ENCODE measurements around the gene STX16. TPM values are rescaled to one million over a fixed set of nuclear protein-coding genes. Genes with fewer than 3 reads are reported as not detected.
A peak's percentile ranks its signal among the peaks of the same experiment; 100 is the strongest.

Gene STX16, protein sequence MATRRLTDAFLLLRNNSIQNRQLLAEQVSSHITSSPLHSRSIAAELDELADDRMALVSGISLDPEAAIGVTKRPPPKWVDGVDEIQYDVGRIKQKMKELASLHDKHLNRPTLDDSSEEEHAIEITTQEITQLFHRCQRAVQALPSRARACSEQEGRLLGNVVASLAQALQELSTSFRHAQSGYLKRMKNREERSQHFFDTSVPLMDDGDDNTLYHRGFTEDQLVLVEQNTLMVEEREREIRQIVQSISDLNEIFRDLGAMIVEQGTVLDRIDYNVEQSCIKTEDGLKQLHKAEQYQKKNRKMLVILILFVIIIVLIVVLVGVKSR
- polyA plus RNA-seq (ENCODE audit: low read depth in 6 of 6): 10 to 100 TPM; 15.7 to 35.7 (median 20.8) TPM

DNA sequence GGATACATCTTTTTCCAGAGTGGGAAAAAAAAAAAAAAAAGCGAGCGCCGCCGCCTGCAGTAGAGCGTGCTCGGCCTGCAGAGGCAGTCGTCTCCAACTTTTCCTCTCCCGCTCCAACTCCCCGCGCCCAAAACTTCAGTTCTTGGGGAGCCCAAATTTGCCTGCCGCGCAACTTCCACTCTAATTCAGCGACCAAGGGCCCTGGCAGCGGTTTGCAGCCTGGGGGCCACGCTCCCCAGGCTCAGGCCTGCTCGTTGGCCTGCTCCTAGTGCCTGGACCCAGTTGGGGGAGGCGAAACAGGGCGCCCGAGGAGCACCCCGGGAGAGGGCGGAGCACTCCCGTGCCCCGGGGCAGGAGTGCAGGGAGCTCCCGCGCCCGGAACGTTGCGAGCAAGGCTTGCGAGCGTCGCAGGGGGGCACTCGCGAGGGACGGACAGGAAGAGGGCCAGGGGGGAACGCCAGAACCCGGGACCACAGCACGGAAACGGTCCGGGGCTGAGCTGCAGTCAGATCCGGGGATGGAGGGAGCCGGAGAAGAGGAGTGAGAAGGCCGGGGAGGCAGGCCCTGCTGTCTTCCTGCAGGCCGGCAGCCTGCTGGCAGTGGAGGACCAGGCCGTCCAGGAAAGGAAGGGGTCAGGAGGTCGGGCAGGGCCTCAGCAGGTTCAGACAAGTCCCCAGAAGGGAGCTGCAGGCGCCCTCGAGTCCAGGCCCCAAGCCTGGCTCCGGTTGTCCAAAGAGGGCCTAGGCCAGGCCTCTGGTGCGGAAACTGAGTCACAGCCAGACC lies at the start of gene STX16:
Gene STX16, plus strand, starts transcription at position 508 of the 783 bp plus-strand sequence. CDS start 724 bp downstream, outside the sequence.
- Mint-ChIP-seq H3K27me3 (peaks cover 0 to 7% (median 0%) of the 10 kb centered on the region in 3 donors), H3K9me3 (no peaks in the 10 kb centered on the region), H3K4me3 (peak within 1 kb of the TSS; percentile 89 to 99 (median 98)), H3K27ac (peak within 1 kb of the TSS; percentile 95 to 99 (median 98)), H3K36me3 (no peaks in the 10 kb centered on the region), H3K4me1 (peaks cover 22 to 24% (median 23%) of the 10 kb centered on the region in 3 donors)
- ATAC-seq (ENCODE audit: low read depth in 2 of 2) (peak; percentile 66 to 69), DNase-seq (peak; percentile 71)

- Mint-ChIP-seq H3K27ac (no peak overlapping the region), H3K9me3 (peaks cover 0 to 6% (median 0%) of the 10 kb centered on the region in 7 donors), H3K4me1 (no peaks in the 10 kb centered on the region), H3K36me3 (no peaks in the 10 kb centered on the region), H3K4me3 (no peak overlapping the region), H3K27me3 (peaks cover 12 to 17% (median 16%) of the 10 kb centered on the region in 3 donors)
- DNase-seq (no peak), ATAC-seq (ENCODE audit: low read depth in 2 of 2) (no peak)
These were observed 49.0 kb upstream of the STX16 start for GRCh38 chr20:58602124-58602523.

DNA sequence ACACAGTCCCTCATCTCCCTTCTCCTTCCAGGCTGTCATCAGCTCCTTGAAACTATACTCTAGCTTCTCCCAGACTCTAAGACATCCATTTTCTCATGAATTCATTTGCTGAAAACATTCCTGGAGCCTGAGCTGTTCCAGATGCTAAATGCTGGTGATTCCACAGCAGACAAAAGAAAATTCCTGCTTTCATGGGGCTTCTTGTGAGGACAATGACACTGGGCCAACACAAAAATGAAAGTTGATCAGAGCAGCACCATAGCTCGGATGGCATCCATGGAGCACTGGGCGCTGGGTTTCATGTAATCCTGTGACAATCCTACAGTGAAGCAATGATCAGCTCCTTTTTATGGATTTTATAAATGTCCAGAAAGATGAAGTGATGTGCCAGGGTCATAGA lies 47.4 kb upstream of the STX16 start:
- DNase-seq (no peak), ATAC-seq (ENCODE audit: low read depth in 2 of 2) (no peak)
- no peaks in the 10 kb centered on the region for H3K4me1 Mint-ChIP-seq
- H3K9me3 Mint-ChIP-seq: peaks cover 0 to 6% (median 0%) of the 10 kb centered on the region in 7 donors
- peaks cover 10 to 21% (median 14%) of the 10 kb centered on the region in 3 donors for H3K27me3 Mint-ChIP-seq
- peak overlapping the region in 1 of 6 donors; percentile 26 for H3K27ac Mint-ChIP-seq
- no peak overlapping the region for H3K4me3 Mint-ChIP-seq
- no peaks in the 10 kb centered on the region for H3K36me3 Mint-ChIP-seq

DNA sequence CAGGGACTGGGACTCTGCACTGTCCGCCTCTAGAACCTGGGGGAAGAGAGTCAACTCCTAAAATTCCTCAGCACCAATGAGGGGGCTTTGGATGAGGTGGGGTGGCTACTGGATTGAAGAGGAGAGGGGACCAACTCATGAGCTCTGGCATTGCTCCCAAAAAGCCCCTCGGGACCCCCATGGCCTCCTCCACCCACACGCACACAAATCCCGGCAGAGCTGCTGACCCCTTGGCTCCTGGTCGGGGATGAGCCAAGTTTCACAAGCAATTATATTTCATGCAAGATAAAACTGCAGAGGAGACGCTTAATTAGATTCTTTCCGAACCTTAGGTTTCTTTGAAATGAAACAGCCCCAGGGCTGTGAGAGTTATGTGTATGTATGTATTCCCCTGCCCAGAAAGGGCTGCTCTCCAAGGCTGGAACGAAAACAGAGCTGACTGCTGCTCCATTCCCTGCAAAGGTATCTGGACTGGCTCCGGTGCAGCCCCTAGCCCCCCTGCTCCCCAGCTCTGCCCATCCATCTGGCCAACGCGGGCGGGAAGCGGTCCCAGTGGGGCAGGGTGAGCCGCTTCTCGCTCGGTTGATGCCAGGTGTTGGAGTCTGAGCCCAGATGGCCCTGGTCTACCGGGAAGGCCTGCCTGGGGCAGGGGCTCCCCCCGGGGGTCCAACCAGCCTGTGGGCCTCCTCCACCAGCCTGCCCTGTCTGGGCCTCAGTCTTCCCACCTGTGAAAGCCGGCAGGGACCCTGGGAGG lies 46.8 kb upstream of the STX16 start:
- no peak for DNase-seq
- Mint-ChIP-seq H3K4me1 (no peaks in the 10 kb centered on the region), H3K27ac (no peak overlapping the region), H3K9me3 (peaks cover 0 to 6% (median 0%) of the 10 kb centered on the region in 7 donors), H3K36me3 (no peaks in the 10 kb centered on the region), H3K27me3 (peaks cover 8 to 15% (median 13%) of the 10 kb centered on the region in 3 donors), H3K4me3 (no peak overlapping the region)
- no peak for ATAC-seq (ENCODE audit: low read depth in 2 of 2)

GRCh38 chr20:58605292-58606065 lies 45.6 kb upstream of the STX16 start:
- peaks cover 8 to 17% (median 11%) of the 10 kb centered on the region in 3 donors for H3K27me3 Mint-ChIP-seq
- H3K36me3 Mint-ChIP-seq: no peaks in the 10 kb centered on the region
- H3K27ac Mint-ChIP-seq: no peak overlapping the region

DNA sequence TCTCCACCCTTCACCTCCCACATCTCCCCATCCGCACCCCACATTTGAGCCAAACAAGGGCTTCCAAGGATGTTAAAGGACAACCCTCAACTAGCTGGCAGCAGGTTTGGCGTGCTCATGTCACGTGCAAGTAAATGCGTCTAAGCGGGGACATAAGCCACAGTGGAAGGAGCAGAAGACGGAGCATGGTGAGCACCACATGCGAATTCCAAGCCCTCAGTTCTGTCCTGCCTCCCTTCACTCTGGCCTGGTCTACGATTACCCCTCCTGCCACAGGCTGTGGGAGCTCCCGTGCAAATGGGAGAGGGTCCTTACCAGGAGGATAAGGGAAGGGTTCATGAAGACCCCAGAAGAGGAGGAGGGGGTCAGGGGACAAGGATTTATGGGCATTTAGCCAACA lies 44.9 kb upstream of the STX16 start:
- H3K27me3 Mint-ChIP-seq: peaks cover 4 to 23% (median 18%) of the 10 kb centered on the region in 3 donors
- H3K36me3 Mint-ChIP-seq: no peaks in the 10 kb centered on the region
- H3K4me3 Mint-ChIP-seq: no peak overlapping the region
- ATAC-seq (ENCODE audit: low read depth in 2 of 2) (no peak), DNase-seq (no peak)
- H3K9me3 Mint-ChIP-seq: peaks cover 0 to 6% (median 0%) of the 10 kb centered on the region in 7 donors
- H3K27ac Mint-ChIP-seq: no peak overlapping the region
- H3K4me1 Mint-ChIP-seq: no peaks in the 10 kb centered on the region

More at GRCh38 chr20:58605292-58606065, 45.6 kb upstream of the STX16 start:
- no peak overlapping the region for H3K4me3 Mint-ChIP-seq
- DNase-seq (no peak), ATAC-seq (ENCODE audit: low read depth in 2 of 2) (no peak)
- no peaks in the 10 kb centered on the region for H3K4me1 Mint-ChIP-seq
- H3K9me3 Mint-ChIP-seq: peaks cover 0 to 6% (median 0%) of the 10 kb centered on the region in 7 donors

DNA sequence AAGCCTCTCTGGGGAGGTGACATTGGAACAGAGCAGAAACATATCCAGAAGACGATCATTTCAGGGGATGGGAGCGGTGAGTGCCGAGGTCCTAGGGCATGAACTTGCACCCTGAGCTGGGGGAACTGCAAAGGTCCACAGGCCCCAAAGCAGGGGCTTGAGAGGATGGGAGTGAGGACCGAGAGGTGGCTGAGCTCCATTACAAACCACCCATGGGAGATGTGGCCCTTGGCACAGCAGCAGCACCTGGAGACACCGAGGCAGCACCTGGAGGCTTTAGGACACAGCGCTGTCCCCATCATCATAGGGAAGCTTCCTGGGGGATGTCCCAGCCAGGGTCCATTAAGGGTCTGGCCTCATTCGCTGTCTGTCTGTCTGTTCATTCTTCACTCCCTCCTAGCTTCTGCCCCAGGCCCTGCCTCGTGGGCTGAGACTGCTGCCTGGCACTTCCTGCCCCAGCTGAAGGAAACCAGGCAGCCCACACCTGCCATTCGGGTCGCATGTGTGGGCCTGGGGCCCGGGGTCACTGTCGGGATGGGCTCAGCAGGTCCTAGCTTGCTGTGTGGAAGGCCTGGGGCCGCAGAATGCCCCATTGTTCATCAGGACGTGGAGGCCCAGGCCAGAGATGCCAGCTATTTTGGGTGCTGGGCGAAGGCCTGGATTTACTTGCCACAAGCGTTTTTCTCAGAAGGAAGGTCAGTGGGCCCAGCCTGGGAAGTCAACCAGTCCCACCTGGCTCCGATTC lies 42.8 kb upstream of the STX16 start:
- no peaks in the 10 kb centered on the region for H3K4me1 Mint-ChIP-seq
- peak overlapping the region in 1 of 6 donors; percentile 76 for H3K27ac Mint-ChIP-seq
- DNase-seq: no peak
- no peak overlapping the region for H3K4me3 Mint-ChIP-seq
- no peak for ATAC-seq (ENCODE audit: low read depth in 2 of 2)
- H3K27me3 Mint-ChIP-seq: peaks cover 4 to 33% (median 19%) of the 10 kb centered on the region in 3 donors
- H3K9me3 Mint-ChIP-seq: peaks cover 0 to 5% (median 0%) of the 10 kb centered on the region in 7 donors
- H3K36me3 Mint-ChIP-seq: no peaks in the 10 kb centered on the region

DNA sequence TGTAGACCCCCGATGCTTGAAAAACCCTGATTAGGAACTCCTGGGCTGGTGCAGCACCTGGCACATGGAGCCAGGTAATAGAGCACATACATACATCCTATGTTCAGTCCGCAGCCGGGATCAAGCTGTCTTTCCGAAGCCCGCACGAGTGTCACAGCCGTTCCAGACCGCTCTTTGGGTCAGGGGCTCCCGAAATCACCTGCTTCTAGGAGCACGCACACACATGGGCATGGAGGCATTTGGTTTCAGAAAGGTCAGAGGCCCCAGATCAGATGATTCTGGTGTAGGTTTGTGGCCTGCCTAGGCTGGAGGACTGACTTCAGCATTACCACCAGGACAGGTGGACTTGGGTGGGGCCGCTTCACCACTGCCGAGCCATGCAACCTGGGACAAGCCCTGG lies 42.1 kb upstream of the STX16 start:
- Mint-ChIP-seq H3K9me3 (no peaks in the 10 kb centered on the region), H3K27me3 (peaks cover 4 to 33% (median 19%) of the 10 kb centered on the region in 3 donors), H3K27ac (no peak overlapping the region), H3K4me3 (no peak overlapping the region), H3K4me1 (no peaks in the 10 kb centered on the region), H3K36me3 (no peaks in the 10 kb centered on the region)
- ATAC-seq (ENCODE audit: low read depth in 2 of 2) (no peak), DNase-seq (no peak)

DNA sequence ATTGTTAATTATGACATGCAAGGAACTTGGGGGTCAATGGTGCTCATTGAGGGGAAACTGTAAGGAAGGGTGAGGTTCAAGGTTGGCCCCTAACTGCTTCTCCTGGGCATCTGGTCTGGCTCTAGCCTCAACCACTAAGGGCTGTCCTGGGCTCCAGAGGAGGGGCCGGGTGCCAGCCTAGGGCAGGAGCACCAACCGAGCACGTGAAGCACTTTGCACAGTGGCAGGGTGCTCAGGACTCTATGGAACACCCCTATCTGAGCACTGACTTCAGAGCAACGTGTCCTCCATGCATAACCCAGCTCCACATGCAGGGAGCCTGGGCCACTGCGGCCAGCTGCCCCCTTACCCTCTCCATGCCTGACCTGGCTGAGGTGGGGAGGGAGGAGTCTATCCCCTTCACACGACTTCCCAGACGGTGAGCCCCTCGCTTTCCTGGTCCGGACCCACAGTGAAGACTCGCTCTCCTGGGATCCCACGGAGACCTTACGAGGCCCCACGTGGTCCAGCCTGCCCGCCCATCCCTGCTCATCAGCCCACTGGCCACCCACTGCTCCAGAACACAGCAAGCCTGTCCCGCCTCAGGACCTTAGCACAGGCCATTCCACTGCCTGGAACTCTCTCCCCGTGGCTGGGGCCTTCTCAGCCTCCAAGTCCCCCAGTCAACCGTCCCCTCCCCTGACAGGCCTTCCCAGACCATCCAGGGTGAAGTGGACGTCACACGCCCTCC lies 40.8 kb upstream of the STX16 start:
- no peaks in the 10 kb centered on the region for H3K4me1 Mint-ChIP-seq
- no peaks in the 10 kb centered on the region for H3K36me3 Mint-ChIP-seq
- H3K4me3 Mint-ChIP-seq: no peak overlapping the region
- H3K9me3 Mint-ChIP-seq: no peaks in the 10 kb centered on the region
- DNase-seq: no peak
- H3K27me3 Mint-ChIP-seq: peaks cover 4 to 37% (median 23%) of the 10 kb centered on the region in 3 donors
- no peak overlapping the region for H3K27ac Mint-ChIP-seq
- no peak for ATAC-seq (ENCODE audit: low read depth in 2 of 2)

- ATAC-seq (ENCODE audit: low read depth in 2 of 2): no peak
- H3K27ac Mint-ChIP-seq: no peak overlapping the region
- H3K9me3 Mint-ChIP-seq: no peaks in the 10 kb centered on the region
- DNase-seq: no peak
- H3K36me3 Mint-ChIP-seq: no peaks in the 10 kb centered on the region
- no peak overlapping the region for H3K4me3 Mint-ChIP-seq
- peaks cover 4 to 40% (median 29%) of the 10 kb centered on the region in 3 donors for H3K27me3 Mint-ChIP-seq
- H3K4me1 Mint-ChIP-seq: no peaks in the 10 kb centered on the region
These were observed 40.3 kb upstream of the STX16 start for GRCh38 chr20:58610811-58611210.

DNA sequence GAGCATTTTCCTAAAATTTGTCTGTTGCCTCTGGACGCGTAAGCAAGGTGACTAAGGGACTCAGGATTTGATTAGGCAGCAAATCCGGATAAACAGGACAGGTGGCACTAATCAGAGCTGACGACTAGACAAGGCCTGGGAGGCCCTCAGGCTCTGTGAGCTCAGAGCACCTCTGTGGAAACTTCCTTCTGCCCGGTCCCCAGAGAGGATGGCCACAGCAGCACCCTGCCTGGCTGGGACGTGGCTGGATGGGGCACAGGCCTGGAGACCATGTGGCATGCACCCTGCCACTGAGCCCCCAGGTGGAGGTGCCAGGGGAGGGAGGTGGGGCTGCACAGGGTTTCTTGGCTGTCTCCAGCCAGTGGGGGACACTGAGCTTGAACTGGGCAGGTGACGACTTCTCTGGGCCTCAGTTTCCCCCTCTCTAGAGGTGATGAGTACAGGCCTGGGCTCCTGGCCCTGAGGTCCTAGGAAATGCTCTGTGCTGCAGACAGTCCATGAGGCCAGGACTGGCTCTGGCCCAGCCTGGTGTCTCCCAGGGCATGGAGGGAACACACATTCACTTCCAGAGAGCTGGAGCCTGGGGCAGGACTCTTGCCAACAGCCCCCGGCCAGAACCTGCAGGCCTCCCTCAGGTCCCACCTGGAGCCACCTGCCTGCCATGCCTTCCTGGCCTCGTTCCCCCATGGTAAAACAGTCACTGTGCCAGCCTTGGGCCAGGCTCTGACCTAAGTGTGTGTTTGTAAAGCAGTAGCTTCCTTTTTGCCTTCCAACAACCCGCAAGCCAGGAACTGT lies 39.6 kb upstream of the STX16 start:
- no peaks in the 10 kb centered on the region for H3K9me3 Mint-ChIP-seq
- H3K4me1 Mint-ChIP-seq: no peaks in the 10 kb centered on the region
- no peak for ATAC-seq (ENCODE audit: low read depth in 2 of 2)
- H3K27me3 Mint-ChIP-seq: peaks cover 3 to 40% (median 31%) of the 10 kb centered on the region in 3 donors
- no peak overlapping the region for H3K4me3 Mint-ChIP-seq
- peak overlapping the region in 1 of 6 donors; percentile 53 for H3K27ac Mint-ChIP-seq
- no peak for DNase-seq
- no peaks in the 10 kb centered on the region for H3K36me3 Mint-ChIP-seq
